T47D (cell line): ENCODE results near the gene PPFIA2.

Source experiments
- DNase-seq, 2 experiments: peaks; one replicate each; pipeline versions ENCODE4 v3.0.0 to v3.0.0-alpha.2; 2011 to 2012; ENCODE audit warnings: low read depth in 1 of 2, low spot score in 1 of 2
- JUND ChIP-seq: IDR thresholded peaks from 2 replicates; pipeline ENCODE4 v1.6.1; 2012; ENCODE audit warnings: low read depth
- in situ Hi-C: cut with HindIII; loops from 2 replicates; pipeline ENCODE4 v1.10.0; 2016; ENCODE audit warnings: low sequenced_read_pairs, low pct_unique_long_range_greater_than_20kb

Gene PPFIA2

GRCh38 chr12:81381951-81382350, 377.2 kb downstream of the PPFIA2 start:
- in situ Hi-C loops = no loop called here
- peak in 1 of 2 experiments; percentile 90 for DNase-seq
- TF ChIP-seq JUND = no peak

DNA sequence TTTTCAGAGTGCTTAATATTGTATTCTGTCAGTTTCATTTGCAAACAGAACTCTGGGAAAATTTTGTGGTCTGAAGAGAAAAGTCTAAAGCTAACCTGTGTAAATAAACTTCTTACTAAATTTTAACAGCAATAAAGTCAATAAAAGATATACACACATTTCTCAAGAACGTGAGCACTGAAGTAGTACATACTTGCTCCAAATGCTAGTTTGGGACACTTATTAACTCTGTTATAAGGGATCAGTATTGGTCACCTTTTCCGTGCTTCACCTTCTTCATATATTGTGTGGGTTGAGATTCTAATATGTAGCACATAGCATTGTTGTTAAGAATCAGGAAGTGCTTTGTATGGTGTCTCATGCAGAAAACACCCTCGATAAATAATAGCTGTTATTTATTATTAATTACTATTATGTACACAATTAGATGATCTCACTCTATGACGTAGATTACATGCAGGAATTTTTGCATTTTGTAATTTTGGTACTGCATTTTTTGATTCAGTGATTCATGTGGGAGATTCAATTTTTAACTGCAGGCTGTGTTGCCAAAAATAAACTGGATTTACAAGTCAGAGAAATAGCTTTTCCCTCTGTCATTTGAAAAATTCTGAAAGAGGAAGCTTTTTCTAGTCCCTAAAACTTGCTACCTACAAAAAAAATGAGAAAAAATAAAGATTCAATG, 380.4 kb downstream of the PPFIA2 start:
- TF ChIP-seq JUND = no peak
- in situ Hi-C loops = no loop called here
- no peak for DNase-seq

DNA sequence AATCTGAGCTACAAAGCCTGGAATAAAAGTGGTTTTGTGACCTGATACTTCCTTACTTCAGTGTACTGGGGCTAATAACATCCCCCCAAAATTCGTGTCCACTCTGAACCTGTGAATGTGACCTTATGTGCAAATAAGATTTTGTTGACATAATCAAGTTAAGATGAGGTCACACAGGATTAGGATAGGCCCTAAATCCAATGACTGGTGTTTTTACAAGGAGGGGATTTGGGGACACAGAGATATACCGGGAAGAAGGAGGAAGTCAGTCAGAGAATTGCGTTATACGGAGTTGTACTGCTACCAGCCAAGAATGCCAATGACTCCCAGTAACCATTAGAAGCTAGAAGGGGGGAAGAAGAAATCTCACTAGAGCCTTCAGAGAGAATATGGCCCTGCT, 381.4 kb downstream of the PPFIA2 start:
- in situ Hi-C loops = no loop called here

GRCh38 chr12:81375969-81376368, 383.2 kb downstream of the PPFIA2 start:
- in situ Hi-C loops = no loop called here
- no peak for TF ChIP-seq JUND
- DNase-seq = no peak

More for the DNA sequence above, 381.4 kb downstream of the PPFIA2 start:
- DNase-seq = no peak
- TF ChIP-seq JUND = no peak

- no peak for DNase-seq
- in situ Hi-C loops = no loop called here
- TF ChIP-seq JUND = no peak
These were observed 388.7 kb downstream of the PPFIA2 start for GRCh38 chr12:81370456-81370855.

- in situ Hi-C loops = no loop called here
- no peak for DNase-seq
- TF ChIP-seq JUND = no peak
These were observed 390.0 kb downstream of the PPFIA2 start for GRCh38 chr12:81369175-81369574.

- no peak for DNase-seq
- in situ Hi-C loops = no loop called here
- TF ChIP-seq JUND = no peak
These were observed 393.9 kb downstream of the PPFIA2 start for GRCh38 chr12:81365284-81365683.

DNA sequence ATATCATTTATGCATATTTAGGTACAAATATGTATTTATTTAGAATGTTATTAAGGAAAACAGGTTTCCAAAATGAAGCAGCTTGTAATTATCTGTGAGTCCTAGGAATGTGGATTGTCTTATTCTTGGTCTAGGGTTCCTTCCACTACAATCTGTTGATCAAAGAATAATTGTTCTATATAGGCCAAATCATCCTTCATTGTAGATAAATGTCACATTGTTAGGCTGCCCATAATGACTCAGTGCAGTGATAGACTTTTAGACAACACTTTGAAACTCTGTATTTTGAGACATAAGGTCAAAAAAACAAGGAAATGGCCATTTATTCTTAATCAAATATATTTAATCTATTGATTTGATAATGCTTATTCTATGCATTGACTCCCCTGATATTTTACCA, 398.2 kb downstream of the PPFIA2 start:
- no peak for DNase-seq
- no peak for TF ChIP-seq JUND
- in situ Hi-C loops = no loop called here

DNA sequence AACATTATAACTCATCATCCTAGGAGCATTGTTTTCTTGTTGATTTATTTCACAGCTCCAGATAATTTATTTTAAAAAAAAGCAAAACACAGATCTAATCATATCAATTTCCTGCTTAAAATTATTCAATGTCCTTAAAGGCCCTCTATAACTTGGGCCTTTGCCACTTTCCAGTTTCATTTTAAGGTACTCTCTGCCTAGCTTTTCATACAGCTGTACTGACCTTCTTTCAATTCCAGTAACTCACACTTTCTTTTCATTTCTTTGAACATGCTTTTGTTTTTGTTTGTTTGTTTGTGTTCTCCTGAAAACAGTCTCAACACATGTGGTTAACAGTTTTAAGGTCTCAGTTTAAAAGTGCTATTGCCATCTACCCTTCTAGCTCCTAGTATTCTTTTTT, 399.4 kb downstream of the PPFIA2 start:
- no peak for TF ChIP-seq JUND
- in situ Hi-C loops = no loop called here
- no peak for DNase-seq

DNA sequence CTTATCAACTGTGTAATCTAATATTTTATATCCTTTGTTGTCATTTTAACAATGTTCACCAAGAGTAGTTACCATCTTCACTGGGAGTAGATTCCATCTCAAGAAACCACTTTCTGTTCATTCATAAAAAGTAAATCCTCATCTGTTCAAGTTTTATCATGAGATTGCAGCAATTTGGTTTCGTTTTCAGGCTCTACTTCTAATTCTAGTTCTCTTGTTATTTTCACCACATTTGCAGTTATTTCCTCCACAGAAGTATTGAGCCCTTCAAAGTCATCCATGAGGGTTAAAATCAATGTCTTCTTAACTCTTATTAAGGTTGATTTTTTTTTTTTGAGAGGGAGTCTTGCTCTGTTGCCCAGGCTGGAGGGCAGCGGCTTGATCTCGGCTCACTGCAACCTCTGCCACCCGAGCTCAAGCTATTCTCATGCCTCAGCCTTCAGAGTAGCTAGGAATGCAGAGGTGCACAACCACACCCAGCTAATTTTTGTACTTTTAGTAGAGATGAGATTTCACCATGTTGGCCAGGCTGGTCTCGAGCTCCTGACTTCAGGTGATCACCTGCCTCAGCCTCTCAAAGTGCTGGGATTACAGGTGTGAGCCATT, 404.7 kb downstream of the PPFIA2 start:
- no peak for DNase-seq
- no peak for TF ChIP-seq JUND
- in situ Hi-C loops = no loop called here

DNA sequence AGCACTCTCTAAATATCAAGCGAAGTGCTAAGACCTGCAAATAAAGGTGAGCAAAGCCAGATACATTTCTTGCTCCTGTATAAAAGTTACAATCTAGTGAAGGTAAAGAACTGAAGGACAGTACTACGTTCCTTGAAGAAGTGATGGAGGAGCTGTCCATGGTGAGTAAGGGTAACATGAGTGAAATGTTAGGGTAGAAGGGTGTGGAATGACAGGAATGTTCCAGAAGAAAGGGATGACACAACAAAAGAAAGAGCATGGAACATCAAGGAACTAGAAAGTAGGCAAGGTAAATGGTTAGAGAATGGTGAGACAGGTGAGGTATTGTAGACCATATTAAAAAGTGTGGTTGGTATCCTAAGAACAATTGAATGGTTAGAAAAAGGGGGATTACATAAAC, 408.8 kb downstream of the PPFIA2 start:
- peak in 1 of 2 experiments; percentile 35 for DNase-seq
- TF ChIP-seq JUND = no peak
- in situ Hi-C loops = no loop called here

- TF ChIP-seq JUND = no peak
- DNase-seq = no peak
- in situ Hi-C loops = no loop called here
These were observed 411.7 kb downstream of the PPFIA2 start for GRCh38 chr12:81347404-81347803.

DNA sequence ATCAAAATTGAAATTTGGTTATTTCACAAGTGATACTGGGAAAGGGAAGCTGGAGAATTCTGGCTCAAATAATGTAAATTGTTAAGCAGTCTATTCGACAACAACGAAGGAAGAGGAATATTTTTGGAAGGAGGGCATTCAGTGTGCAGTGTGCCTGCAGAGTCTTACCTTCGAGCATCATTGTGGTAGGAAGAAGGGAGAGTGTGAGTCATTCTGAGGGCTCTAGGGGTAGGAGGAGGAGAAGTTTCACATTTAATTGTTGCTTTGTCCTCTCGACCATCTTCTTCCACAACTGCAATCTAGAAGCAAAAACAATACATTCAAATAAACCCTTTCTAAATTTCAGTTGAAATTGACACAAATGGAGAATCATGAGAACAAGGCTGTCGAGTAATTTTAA, 418.2 kb downstream of the PPFIA2 start:
- DNase-seq = no peak
- TF ChIP-seq JUND = no peak
- in situ Hi-C loops = no loop called here

DNA sequence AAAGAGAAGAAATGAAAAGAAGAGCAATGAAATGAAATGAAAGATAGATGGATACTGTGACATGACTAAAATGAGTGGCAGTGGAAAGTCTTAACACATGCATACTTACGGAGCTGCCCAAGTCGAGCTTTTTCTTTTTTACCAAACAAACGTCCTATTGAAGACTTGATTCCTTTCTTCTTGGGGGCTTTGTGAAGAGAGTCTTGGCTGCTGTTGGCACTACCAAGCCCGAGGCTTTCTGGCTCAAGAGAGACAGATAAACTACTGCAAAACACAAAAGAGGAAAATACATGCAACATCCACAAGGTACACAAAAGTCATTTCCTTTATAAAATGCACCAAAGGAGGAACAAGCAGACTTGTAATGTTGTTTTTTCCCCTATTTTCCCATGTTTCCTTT, 420.1 kb downstream of the PPFIA2 start:
- DNase-seq = no peak
- in situ Hi-C loops = no loop called here
- TF ChIP-seq JUND = no peak
